ENCODE measurements around the gene SPAG16.

The SPAG16 gene

DNA sequence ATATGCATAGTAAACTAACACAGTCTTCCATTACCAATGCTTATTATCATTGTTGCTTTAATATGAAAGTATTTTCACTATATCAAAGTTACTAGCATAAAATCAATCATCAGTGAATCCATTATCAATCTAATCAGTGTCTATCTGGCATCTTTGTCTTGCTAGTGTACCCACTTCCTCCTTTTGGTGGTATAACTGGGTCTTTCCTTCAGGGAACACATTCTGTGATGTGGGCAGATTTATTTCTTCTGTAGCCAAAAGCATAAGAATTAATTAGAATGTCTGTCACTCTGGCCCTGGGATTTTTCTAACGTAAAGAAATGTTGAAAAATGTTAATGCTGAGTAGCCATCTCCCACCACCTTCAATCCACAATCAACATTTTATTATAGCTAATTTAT is 970.8 kb downstream of the SPAG16 start:
- TF ChIP-seq FOXM1 (IDR thresholded peaks at IDR 0.05; ENCODE audit: borderline replicate concordance, low read depth) = no peak

GRCh38 chr2:214261683-214262082 is 977.4 kb downstream of the SPAG16 start:
- TF ChIP-seq TEAD4 (IDR thresholded peaks at IDR 0.05) (no peak), NFIC (IDR thresholded peaks at IDR 0.05) (no peak), TCF12 (IDR thresholded peaks at IDR 0.05; ENCODE audit: low read depth) (no peak), TAF1 (IDR thresholded peaks at IDR 0.05; ENCODE audit: low read depth) (no peak), EP300 (IDR thresholded peaks at IDR 0.05; ENCODE audit: borderline replicate concordance) (no peak), MAX (IDR thresholded peaks at IDR 0.05) (no peak)

- TF ChIP-seq MAX (IDR thresholded peaks at IDR 0.05) (no peak), RAD21 (IDR thresholded peaks at IDR 0.05; ENCODE audit: low read depth) (no peak), CEBPB (IDR thresholded peaks at IDR 0.05) (no peak), YY1 (IDR thresholded peaks at IDR 0.05; ENCODE audit: low read depth) (no peak), EGR1 (IDR thresholded peaks at IDR 0.05) (no peak), CREB1 (IDR thresholded peaks at IDR 0.05; ENCODE audit: low read depth) (no peak), TCF12 (IDR thresholded peaks at IDR 0.05; ENCODE audit: low read depth) (no peak), FOXM1 (IDR thresholded peaks at IDR 0.05; ENCODE audit: borderline replicate concordance, low read depth) (no peak), TAF1 (IDR thresholded peaks at IDR 0.05; ENCODE audit: low read depth) (no peak), EP300 (IDR thresholded peaks at IDR 0.05; ENCODE audit: borderline replicate concordance) (no peak), ZBTB7A (IDR thresholded peaks at IDR 0.05; ENCODE audit: low read depth) (no peak), TEAD4 (IDR thresholded peaks at IDR 0.05) (no peak)
- TF ChIP-seq, protein P1, sequence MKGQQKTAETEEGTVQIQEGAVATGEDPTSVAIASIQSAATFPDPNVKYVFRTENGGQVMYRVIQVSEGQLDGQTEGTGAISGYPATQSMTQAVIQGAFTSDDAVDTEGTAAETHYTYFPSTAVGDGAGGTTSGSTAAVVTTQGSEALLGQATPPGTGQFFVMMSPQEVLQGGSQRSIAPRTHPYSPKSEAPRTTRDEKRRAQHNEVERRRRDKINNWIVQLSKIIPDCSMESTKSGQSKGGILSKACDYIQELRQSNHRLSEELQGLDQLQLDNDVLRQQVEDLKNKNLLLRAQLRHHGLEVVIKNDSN (IDR thresholded peaks at IDR 0.05) = no peak
- TF ChIP-seq, protein P2, sequence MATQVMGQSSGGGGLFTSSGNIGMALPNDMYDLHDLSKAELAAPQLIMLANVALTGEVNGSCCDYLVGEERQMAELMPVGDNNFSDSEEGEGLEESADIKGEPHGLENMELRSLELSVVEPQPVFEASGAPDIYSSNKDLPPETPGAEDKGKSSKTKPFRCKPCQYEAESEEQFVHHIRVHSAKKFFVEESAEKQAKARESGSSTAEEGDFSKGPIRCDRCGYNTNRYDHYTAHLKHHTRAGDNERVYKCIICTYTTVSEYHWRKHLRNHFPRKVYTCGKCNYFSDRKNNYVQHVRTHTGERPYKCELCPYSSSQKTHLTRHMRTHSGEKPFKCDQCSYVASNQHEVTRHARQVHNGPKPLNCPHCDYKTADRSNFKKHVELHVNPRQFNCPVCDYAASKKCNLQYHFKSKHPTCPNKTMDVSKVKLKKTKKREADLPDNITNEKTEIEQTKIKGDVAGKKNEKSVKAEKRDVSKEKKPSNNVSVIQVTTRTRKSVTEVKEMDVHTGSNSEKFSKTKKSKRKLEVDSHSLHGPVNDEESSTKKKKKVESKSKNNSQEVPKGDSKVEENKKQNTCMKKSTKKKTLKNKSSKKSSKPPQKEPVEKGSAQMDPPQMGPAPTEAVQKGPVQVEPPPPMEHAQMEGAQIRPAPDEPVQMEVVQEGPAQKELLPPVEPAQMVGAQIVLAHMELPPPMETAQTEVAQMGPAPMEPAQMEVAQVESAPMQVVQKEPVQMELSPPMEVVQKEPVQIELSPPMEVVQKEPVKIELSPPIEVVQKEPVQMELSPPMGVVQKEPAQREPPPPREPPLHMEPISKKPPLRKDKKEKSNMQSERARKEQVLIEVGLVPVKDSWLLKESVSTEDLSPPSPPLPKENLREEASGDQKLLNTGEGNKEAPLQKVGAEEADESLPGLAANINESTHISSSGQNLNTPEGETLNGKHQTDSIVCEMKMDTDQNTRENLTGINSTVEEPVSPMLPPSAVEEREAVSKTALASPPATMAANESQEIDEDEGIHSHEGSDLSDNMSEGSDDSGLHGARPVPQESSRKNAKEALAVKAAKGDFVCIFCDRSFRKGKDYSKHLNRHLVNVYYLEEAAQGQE (IDR thresholded peaks at IDR 0.05; ENCODE audit: low read depth) = no peak
Observed at GRCh38 chr2:214264171-214264570, 979.9 kb downstream of the SPAG16 start.

- no peak for TF ChIP-seq CREB1 (IDR thresholded peaks at IDR 0.05; ENCODE audit: low read depth)
- no peak for TF ChIP-seq YY1 (IDR thresholded peaks at IDR 0.05; ENCODE audit: low read depth)
- no peak for TF ChIP-seq TCF12 (IDR thresholded peaks at IDR 0.05; ENCODE audit: low read depth)
- TF ChIP-seq, protein P1 (IDR thresholded peaks at IDR 0.05) = no peak
- no peak for TF ChIP-seq RAD21 (IDR thresholded peaks at IDR 0.05; ENCODE audit: low read depth)
- TF ChIP-seq CEBPB (IDR thresholded peaks at IDR 0.05) = no peak
- TF ChIP-seq NFIC (IDR thresholded peaks at IDR 0.05) = no peak
- TF ChIP-seq ZBTB7A (IDR thresholded peaks at IDR 0.05; ENCODE audit: low read depth) = no peak
- no peak for TF ChIP-seq EP300 (IDR thresholded peaks at IDR 0.05; ENCODE audit: borderline replicate concordance)
- TF ChIP-seq, protein P2 (IDR thresholded peaks at IDR 0.05; ENCODE audit: low read depth) = no peak
- no peak for TF ChIP-seq MAX (IDR thresholded peaks at IDR 0.05)
- no peak for TF ChIP-seq TAF1 (IDR thresholded peaks at IDR 0.05; ENCODE audit: low read depth)
- TF ChIP-seq EGR1 (IDR thresholded peaks at IDR 0.05) = no peak
- TF ChIP-seq FOXM1 (IDR thresholded peaks at IDR 0.05; ENCODE audit: borderline replicate concordance, low read depth) = no peak
- no peak for TF ChIP-seq TEAD4 (IDR thresholded peaks at IDR 0.05)
Observed at GRCh38 chr2:214265991-214266489, 981.8 kb downstream of the SPAG16 start.

DNA sequence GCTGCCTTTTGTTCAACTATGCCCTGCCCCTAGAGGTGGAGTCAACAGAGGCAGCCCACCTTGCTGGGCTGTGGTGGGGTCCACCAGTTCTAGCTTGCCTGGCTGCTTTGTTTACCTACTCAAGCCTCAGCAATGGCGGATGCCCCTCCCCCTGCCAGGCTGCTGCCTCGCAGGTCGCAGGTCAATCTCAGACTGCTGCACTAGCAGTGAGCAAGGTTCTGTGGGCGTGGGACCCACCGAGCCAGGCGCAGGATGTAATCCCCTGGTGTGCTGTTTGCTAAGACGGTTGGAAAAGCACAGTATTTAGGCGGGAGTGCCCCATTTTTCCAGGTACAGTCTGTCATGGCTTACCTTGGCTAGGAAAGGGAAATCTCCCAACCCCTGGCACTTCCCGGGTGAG is 993.6 kb downstream of the SPAG16 start:
- TF ChIP-seq EP300 (IDR thresholded peaks at IDR 0.05; ENCODE audit: borderline replicate concordance) (no peak), ZBTB7A (IDR thresholded peaks at IDR 0.05; ENCODE audit: low read depth) (no peak), NFIC (IDR thresholded peaks at IDR 0.05) (no peak), TAF1 (IDR thresholded peaks at IDR 0.05; ENCODE audit: low read depth) (no peak), RAD21 (IDR thresholded peaks at IDR 0.05; ENCODE audit: low read depth) (no peak), MAX (IDR thresholded peaks at IDR 0.05) (no peak), FOXM1 (IDR thresholded peaks at IDR 0.05; ENCODE audit: borderline replicate concordance, low read depth) (no peak), TCF12 (IDR thresholded peaks at IDR 0.05; ENCODE audit: low read depth) (no peak)
- TF ChIP-seq, protein P2 (IDR thresholded peaks at IDR 0.05; ENCODE audit: low read depth) = no peak
- TF ChIP-seq, protein P1 (IDR thresholded peaks at IDR 0.05) = no peak

Measured in Ishikawa (cell line).